ENCODE results near the gene ENSA.
"Not testable (repeated sequence)": the region's sequence is repeated elsewhere in the genome, so short reads cannot be mapped to it uniquely, and the experiment has no call there.

The ENSA gene

DNA sequence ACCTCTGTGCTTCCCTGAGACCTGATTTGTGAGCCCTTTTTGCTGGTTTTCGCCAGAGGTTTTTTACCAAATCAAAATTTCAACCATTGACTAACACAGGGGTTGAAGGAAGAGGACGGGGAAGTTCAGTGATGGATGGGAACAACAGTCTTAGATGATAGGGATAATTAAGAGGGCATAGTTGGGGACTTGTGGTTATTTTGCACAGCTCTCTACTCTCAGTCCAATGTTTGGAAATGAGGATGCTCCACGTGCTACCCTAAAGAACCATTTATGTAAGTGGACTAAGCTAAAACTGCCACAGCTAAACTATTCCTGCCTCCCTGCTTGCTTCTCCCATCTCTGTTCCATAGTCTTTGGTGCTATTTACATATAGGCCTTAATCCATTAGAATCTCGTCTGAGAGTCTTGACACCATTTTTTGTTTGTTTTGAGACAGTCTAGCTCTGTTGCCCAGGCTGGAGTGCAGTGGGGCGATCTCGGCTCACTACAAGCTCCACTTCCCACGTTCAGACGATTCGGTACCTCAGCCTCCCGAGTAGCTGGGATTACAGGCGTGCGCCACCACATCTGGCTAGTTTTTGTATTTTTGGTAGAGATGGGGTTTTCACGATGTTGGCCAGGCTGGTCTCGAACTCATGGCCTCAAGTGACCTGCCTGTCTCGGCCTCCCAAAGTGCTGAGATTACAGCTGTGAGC lies 49.3 kb downstream of the ENSA start:
- no peak for DNase-seq

DNA sequence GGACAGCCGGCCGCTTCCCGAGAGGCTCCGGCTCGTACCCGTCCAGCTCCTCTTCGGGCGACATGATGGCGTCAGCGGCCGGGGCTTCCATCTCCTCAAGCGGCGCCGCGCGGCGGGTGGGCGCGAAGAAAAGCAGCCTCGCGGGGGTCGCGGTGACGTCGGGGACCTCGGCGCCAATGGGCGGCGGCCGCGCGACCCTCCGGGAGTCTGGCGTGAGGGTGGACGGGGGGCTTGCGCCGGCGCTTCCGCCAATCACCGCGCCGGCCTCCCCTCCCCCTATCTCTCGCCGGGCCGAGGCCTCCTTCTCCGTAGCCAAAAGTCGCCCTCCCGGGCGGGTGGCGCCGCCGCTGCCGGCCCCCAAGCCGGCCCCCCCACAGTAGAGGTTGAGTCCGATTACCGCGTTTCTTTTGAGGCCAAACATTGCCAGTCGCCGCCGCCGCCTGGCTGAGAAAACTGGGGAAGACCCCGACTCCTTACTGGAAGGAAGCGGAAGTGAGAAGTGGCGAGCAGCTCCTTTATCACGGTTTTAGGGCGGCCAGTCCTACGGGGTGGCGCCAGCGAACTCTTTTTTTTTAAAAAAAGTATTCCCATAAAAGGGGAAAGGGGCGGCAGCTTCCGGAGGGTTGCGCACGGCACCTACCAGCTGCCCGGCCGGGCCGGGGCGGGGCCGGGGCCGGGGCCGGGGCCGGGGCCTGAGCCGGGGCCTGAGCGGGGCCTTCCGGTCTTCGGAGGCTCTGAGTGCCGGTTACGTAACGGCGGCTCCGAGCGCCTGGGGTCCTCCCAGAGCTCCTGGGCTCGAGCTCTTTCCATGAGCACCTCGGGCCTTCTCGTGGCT lies 50.1 kb downstream of the ENSA start, which contains the start of gene MCL1:
Gene MCL1, minus strand, starts transcription at position 501 of the 835 bp plus-strand sequence. Its CDS starts 80 bp downstream, at position 421.
- peak; percentile 85 for DNase-seq

DNA sequence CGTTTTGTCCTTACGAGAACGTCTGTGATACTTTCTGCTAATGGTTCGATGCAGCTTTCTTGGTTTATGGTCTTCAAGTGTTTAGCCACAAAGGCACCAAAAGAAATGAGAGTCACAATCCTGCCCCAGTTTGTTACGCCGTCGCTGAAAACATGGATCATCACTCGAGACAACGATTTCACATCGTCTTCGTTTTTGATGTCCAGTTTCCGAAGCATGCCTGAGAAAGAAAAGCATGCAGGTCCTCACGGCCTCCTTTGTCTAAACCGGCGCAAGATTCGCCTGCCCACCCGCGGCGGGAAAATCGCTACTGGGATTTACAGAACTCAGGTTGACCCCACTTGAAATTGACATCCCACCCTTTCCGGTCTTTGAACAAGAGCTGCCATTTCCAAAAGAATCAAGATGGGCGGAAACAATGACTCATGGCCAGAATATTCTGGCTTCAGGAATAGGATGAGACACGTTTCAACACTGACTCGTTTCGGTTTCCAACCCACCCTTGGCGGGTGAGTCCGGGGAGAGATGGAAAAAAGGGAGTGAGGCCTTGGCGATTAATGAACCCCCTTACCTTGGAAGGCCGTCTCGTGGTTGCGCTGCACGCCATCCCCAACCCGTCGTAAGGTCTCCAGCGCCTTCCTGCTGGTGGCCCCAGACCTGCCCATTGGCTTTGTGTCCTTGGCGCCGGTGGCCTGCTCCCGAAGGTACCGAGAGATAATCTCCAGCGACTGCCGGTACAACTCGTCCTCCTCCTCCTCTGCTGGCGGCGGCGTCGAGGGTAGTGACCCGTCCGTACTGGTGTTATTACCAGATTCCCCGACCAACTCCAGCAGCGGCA lies 50.9 kb downstream of the ENSA start:
- DNase-seq = peak; percentile 61

DNA sequence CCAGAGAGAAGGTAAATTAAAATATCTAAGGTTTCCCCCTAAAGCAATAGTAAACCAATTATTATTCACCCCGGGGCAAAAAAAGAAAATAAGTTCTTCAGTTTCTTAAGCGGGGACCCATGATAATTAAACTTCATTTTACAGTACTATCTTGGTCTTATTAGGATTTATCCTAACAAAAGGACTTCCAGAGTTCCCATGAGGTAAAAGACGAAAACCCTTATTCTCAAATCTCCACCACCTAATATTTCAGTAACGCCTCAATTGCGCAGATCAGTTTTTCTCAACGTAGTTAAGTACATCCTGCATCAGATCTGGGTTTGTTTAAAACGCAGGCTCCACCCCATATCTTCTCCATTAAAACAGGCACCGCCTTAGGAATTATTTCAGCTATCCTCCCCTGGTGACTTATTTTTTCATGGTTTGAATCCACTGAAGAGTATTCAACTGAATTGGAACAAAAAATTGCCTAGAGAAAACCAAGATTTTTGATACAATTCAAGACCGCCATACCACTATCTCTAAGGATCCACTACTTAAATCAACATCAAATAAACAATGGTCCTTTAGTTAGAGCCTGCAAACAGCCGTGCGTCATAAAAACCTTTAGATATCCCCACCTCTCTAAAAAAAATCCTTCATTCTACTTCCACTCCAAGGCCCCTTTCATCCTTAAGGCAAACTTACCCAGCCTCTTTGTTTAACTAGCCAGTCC lies 51.7 kb downstream of the ENSA start:
- DNase-seq = no peak

DNA sequence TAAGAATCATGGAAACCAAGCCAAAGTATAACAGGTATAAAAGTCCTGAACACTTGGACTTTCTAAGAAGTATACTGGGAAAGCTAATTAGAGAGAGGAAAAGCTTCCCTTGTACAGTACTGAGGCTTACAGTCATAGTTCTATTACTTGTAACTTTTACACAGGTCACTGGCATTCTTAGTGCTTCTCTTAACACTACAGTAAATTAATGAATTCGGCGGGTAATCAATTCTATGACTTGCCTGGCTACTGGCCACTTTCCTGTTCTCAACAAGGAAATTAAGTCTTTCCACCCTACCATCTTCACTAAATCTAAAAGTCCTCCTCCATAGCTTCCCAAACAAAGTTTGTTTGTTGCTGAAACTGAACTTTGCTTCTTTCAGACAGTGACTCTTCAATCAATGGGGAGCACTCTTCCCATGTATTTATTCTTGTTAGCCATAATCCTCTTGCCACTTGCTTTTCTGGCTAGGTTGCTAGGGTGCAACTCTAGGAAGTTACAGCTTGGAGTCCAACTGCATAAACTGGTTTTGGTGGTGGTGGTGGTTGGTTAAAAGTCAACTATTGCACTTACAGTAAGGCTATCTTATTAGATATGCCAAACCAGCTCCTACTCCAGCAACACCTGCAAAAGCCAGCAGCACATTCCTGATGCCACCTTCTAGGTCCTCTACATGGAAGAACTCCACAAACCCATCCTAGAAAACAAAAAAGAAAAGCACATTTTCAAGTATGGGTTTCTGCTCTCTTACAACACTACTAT lies 52.4 kb downstream of the ENSA start:
- DNase-seq = no peak

DNA sequence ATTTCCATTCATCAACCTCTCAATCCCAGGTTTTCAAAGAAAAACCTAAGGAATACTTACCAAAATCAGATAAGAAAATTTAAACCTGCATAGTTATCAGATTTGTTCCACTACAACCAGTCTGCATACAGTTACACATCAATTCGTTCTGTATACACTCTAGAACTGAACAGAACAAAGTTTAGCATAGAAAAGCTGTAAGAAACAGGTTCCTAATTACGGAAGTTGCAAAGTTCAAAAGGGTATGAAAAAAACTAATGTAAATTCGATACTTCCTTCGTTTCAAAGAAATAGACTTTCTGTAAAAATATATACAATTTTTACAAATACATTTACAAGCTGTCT lies 53.1 kb downstream of the ENSA start:
- no peak for DNase-seq

DNA sequence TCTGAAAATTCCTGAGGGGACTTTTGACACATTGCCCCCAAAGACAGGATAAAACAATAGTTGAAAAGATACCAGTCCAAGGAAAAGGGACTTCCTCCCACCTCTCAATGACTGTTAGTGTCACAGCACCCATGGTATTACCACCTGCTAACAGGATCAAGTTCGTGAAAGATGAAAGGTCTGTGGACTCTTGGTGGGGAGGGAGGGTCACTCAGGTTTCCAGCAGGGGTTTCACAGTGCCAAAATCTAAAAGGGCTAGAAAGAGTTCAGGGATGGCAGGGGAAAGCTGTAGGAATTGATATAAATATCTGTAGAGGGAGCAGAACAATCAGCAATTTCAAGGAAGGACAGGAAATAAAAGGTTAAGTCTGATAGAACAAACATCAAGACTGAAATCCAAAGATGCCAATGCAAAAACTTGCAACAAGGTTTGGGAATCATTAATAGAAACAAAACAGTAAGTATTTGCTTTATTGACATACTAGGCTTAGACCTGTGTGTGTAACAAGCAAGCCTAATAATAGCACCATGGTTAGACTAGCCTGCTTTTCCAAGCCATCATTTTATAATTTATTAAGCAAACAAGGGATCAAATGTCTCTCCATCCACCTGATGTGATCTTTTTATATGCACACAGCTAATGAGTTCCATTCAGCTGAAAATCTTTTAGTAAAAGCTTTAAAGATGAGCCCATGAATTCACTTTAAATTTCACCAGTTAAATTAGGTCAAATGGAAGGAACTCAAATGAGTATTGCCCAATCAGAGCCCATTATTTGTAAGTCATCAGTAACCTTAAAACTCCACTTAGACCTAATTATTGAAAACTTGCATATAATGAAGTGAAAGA lies 53.7 kb downstream of the ENSA start:
- no peak for DNase-seq

DNA sequence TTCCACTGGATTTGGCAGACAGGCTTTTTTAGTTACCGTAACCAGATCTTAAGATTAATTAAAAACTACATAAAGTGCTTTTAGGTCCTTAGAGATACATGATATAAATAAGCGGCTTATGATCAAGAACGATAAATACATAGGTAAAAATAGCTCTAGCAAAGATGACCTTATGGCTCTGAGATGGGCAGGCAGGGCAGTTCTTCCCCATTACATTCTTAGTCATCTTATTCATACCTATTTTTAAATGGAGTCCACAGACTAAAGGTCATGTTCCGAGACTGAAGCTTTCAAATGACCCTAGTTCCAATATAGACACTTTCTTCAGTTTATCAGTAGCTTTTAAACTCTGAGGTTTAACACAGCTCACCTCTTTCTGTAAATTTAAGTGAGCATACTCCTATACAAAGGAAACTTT lies 54.3 kb downstream of the ENSA start:
- no peak for DNase-seq

DNA sequence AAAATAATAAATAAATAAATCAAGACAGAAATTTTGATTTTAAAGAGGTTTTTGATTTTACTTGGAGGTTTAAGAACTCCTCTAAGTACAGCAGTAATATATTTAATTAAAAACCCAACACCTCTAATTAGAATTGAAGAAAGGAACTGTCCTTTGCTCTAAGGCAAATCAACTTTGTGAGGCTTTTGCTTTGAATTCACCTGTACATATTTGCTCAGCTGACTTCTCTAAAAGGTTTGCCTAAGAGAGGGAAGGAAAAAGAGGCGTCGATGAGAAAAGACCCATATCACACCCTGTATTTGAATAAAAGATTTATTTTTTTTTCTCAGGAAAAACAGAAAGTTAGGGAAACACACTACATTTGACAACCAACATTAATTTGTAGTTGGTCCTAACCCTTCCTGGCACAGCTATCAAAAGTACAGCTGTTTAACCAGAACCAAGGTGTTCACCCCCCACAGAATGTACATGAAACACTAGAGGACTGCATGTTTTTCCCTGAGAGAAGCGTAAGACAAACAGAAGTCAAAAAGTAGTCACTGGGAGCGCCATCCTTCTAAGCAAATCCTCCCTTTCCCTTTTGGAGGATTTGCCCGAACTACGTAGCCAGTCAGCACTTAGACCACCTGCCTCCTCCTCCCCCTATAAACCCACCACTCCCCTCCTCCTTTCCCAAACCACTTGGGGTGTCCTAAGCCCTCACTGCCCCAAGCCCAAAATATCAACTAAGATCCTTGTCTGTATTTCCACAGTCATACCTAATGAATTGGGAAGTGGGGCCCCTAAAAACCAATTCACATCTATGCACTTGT lies 54.9 kb downstream of the ENSA start:
- DNase-seq = no peak

DNA sequence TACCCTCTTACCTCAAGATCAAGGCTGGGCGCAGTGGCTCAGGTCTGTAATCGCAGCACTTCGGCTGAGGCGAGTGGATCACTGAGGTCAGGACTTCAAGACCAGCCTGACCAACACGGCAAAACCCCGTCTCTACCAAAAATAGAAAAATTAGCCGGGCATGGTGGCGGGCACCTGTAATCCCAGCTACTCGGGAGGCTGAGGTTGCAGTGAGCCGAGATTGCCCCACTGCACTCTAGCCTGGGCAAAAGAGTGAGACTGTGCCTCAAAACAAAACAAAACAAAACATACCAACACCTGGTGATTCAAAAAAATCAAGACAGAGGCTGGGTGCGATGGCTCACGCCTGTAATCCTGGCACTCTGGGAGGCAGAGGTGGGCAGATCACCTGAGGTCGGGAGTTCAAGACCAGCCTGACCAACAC lies 55.8 kb downstream of the ENSA start:
- DNase-seq = not testable (repeated sequence)

DNA sequence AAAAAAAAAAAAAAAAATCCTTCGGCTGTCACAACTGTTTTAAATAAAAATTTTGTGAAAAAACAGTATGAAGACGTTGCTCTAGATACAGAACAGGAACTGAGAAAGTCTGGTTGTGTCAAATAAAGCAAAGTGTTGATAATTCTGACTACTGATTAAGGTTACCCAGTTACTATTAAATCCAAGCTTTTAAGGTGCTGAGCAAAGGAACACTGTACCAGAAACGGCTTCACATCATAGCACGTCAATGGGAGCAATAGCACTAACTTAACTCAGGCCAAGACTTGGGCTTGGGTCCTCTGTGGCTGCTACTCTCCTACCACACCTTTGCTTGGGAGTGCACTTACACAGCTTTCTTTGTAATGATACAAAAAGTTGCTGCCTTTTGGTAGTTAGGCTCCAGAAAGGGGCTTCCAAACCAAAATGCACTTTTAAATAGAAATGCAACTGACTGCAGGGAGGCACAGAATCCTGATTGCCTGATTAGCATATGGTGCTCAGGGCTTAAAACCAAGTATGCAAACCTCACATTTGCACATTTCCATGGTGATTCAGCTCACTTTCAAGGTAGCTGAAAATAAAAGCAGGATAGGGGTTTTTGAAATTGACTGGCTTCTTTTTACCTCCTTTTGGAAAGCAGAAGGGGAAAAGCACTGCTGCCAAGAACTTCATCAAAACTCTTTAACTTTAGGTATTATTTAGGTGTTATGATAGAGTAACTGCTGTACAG lies 56.3 kb downstream of the ENSA start:
- DNase-seq = no peak
